Muscle of leg (tissue), 11 donors: ENCODE data around the gene ZNF79. TPM values are rescaled to one million over a fixed set of nuclear protein-coding genes. Genes with fewer than 3 reads are reported as not detected.

Experiments
- DNase-seq: peaks from one replicate; pipeline ENCODE4 v3.0.0; 2013
- H3K27ac ChIP-seq: one replicate; pipeline ENCODE4 v1.5.1; 2013; ENCODE audit warnings: mild to moderate bottlenecking, low read length, control low read depth
- H3K27me3 ChIP-seq: one replicate; pipeline ENCODE4 v1.6.1; 2013; ENCODE audit warnings: low read length; ENCODE audit not compliant: control insufficient read depth, insufficient read depth
- H3K36me3 ChIP-seq: one replicate; pipeline ENCODE4 v1.6.1; 2013; ENCODE audit warnings: low read length; ENCODE audit not compliant: control insufficient read depth, insufficient read depth
- H3K4me1 ChIP-seq: one replicate; pipeline ENCODE4 v1.6.1; 2013; ENCODE audit warnings: low read length; ENCODE audit not compliant: control insufficient read depth, insufficient read depth
- H3K4me3 ChIP-seq: one replicate; pipeline ENCODE4 v1.5.1; 2013; ENCODE audit warnings: low read length, control low read depth
- H3K9me3 ChIP-seq: replicated peaks from 2 replicates; pipeline ENCODE4 v1.6.1; 2013; ENCODE audit warnings: low read depth, low read length; ENCODE audit not compliant: control insufficient read depth
- WGBS: methylation state at CpG from one replicate; pipeline ENCODE4 v1.1.5; 2013; ENCODE audit warnings: missing lambda C conversion rate; ENCODE audit not compliant: insufficient coverage; 5-methylcytosine and 5-hydroxymethylcytosine counted together
- polyA plus RNA-seq, 8 donors: library from polyadenylated mRNA; unstranded; fragments of 120-200 nt; gene quantifications; one replicate each; pipeline versions ENCODE4 v1.2.1 to v1.2.3, GENCODE V29; 2013; ENCODE audit warnings: inconsistent platforms in 1 of 8, low replicate concordance in 1 of 8; ENCODE audit not compliant: insufficient read length in 8 of 8, insufficient read depth in 1 of 8
- total RNA-seq: library from RNA; stranded (reverse); fragments of 120-200 nt; gene quantifications from one replicate; pipeline ENCODE4 v1.2.4, GENCODE V29; 2013

The ZNF79 gene
- total and polyA plus RNA-seq, 9 donors, result 3.4 to 7.8 (median 4.7) TPM

DNA sequence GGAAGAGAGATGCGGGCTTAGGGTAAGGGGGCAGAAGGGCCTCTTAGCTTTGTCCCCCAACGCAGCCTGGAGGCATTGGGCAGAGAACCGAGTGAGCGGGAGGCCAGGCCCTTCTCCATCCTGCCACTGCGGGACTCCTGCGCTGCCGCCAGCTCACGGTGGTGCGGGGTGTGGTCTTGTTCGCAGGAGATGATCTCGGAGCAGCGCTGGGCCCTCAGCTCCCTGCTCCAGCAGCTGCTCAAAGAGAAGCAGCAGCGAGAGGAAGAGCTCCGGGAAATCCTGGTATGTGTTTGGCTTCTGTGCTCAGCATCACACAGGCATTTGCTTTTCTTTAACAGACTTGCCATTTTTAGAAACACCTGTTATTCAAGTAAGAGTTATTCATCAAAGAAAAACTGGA lies 68.4 kb downstream of the ZNF79 start:
- H3K27me3 ChIP-seq, result no peaks in the 10 kb centered on the region
- WGBS, result 63% methylated on average over 11 of the region's 14 CpGs
- DNase-seq, result no peak
- H3K4me1 ChIP-seq, result peaks cover 32% of the 10 kb centered on the region
- no peak overlapping the region for H3K27ac ChIP-seq
- no peak overlapping the region for H3K4me3 ChIP-seq
- H3K36me3 ChIP-seq, result peaks cover 79% of the 10 kb centered on the region
- H3K9me3 ChIP-seq, result no peaks in the 10 kb centered on the region

- H3K36me3 ChIP-seq, result peaks cover 83% of the 10 kb centered on the region
- 72% methylated on average over 20 of the region's 22 CpGs for whole genome bisulfite sequencing
- H3K9me3 ChIP-seq, result no peaks in the 10 kb centered on the region
Observed at GRCh38 chr9:127493592-127494303, 69.6 kb downstream of the ZNF79 start.

DNA sequence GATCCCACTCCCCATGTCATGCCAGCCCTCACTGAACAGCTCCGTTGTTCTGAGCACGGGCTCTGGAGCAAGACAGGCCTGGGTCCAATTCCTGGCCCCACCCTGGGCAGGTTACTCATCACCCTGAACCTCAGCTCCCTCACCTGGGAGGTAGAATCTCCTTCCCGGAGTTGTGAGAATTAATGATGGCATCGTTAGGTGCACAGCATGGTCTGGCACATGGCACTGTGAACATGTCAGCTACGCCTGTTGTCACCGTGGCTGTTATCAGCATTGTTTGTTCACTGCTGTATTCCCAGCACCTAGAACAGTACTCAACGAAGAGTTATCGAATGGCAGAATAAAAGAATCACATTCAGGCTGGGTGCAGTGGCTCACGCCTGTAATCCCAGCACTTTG lies 70.1 kb downstream of the ZNF79 start:
- H3K27ac ChIP-seq, result no peak overlapping the region
- WGBS, result 86% methylated on average over 7 of the region's 9 CpGs
- peaks cover 79% of the 10 kb centered on the region for H3K36me3 ChIP-seq
- H3K27me3 ChIP-seq, result no peaks in the 10 kb centered on the region
- peaks cover 35% of the 10 kb centered on the region for H3K4me1 ChIP-seq
- H3K4me3 ChIP-seq, result no peak overlapping the region
- H3K9me3 ChIP-seq, result no peaks in the 10 kb centered on the region
- DNase-seq, result no peak

More at GRCh38 chr9:127493592-127494303, 69.6 kb downstream of the ZNF79 start:
- no peak overlapping the region for H3K4me3 ChIP-seq
- no peaks in the 10 kb centered on the region for H3K27me3 ChIP-seq
- H3K27ac ChIP-seq, result no peak overlapping the region
- DNase-seq, result no peak
- peaks cover 35% of the 10 kb centered on the region for H3K4me1 ChIP-seq

Other genes starting within 250 kb of the ZNF79 start
- 20.2 TPM for gene GARNL3, start 159.6 kb upstream of the ZNF79 start, total RNA-seq
- gene GARNL3, start 159.6 kb upstream of the ZNF79 start, polyA plus RNA-seq, result 10 to 100 TPM; 14.2 to 23.0 (median 17.9) TPM
- gene SLC2A8, start 27.2 kb upstream of the ZNF79 start, total RNA-seq, result 10.2 TPM
- 10 to 100 TPM; 10.0 to 14.5 (median 12.7) TPM for gene SLC2A8, start 27.2 kb upstream of the ZNF79 start, polyA plus RNA-seq
- gene RPL12, start 27.0 kb downstream of the ZNF79 start, total RNA-seq, result 2,837 TPM
- 1,000 to 10,000 TPM; 2,053 to 2,886 (median 2,314) TPM for gene RPL12, start 27.0 kb downstream of the ZNF79 start, polyA plus RNA-seq
- 5.8 TPM for gene LRSAM1, start 27.1 kb downstream of the ZNF79 start, total RNA-seq
- 10 to 100 TPM; 10.5 to 13.7 (median 11.6) TPM for gene LRSAM1, start 27.1 kb downstream of the ZNF79 start, polyA plus RNA-seq
- gene STXBP1, start 187.9 kb downstream of the ZNF79 start, total RNA-seq, result 5.3 TPM
- gene STXBP1, start 187.9 kb downstream of the ZNF79 start, polyA plus RNA-seq, result 10 to 100 TPM; 11.9 to 19.5 (median 13.4) TPM